ENCODE data around the gene BDH1. TPM values are rescaled to one million over a fixed set of nuclear protein-coding genes. Genes with fewer than 3 reads are reported as not detected.

The BDH1 gene
- total RNA-seq, 1 donor from 2014 or later: 32.2 TPM

DNA sequence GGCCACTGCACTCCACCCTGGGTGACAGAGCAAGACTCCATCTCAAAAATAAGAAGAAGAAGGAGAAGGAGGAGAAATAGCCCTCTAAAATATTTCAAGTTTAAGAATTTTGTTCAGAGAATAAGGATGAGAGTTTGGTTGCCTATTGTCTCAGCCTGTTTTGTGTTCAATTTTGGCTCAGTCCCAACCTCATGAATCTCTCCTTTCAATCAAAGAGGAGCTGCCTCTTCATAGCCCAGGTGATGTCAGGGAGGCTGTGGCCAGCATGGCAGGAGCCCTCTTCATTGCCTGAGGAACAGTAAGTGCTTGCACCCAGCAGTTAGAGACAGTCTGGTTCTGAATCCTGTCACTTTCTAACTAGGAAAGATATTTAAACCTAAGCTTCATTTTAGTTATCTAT lies 55.0 kb downstream of the BDH1 start:
- H3K9me3 Mint-ChIP-seq: peaks cover 2% of the 10 kb centered on the region
- DNase-seq (ENCODE audit: low read depth, low spot score): no peak
- H3K27ac Mint-ChIP-seq (ENCODE audit: unreplicated experiment): no peak overlapping the region
- H3K36me3 Mint-ChIP-seq (ENCODE audit: low read depth): no peaks in the 10 kb centered on the region
- TF ChIP-seq, protein P1, sequence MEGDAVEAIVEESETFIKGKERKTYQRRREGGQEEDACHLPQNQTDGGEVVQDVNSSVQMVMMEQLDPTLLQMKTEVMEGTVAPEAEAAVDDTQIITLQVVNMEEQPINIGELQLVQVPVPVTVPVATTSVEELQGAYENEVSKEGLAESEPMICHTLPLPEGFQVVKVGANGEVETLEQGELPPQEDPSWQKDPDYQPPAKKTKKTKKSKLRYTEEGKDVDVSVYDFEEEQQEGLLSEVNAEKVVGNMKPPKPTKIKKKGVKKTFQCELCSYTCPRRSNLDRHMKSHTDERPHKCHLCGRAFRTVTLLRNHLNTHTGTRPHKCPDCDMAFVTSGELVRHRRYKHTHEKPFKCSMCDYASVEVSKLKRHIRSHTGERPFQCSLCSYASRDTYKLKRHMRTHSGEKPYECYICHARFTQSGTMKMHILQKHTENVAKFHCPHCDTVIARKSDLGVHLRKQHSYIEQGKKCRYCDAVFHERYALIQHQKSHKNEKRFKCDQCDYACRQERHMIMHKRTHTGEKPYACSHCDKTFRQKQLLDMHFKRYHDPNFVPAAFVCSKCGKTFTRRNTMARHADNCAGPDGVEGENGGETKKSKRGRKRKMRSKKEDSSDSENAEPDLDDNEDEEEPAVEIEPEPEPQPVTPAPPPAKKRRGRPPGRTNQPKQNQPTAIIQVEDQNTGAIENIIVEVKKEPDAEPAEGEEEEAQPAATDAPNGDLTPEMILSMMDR (conservative IDR thresholded peaks at IDR 0.05): no peak
- H3K4me1 Mint-ChIP-seq: peaks cover 11% of the 10 kb centered on the region
- H3K27me3 Mint-ChIP-seq (ENCODE audit: low read depth): no peaks in the 10 kb centered on the region
- no peak overlapping the region for H3K4me3 Mint-ChIP-seq

GRCh38 chr3:197499427-197499826 lies 56.3 kb downstream of the BDH1 start:
- Mint-ChIP-seq H3K4me1 (peaks cover 2% of the 10 kb centered on the region), H3K9me3 (peaks cover 2% of the 10 kb centered on the region), H3K27ac (ENCODE audit: unreplicated experiment) (no peak overlapping the region), H3K4me3 (no peak overlapping the region), H3K36me3 (ENCODE audit: low read depth) (no peaks in the 10 kb centered on the region), H3K27me3 (ENCODE audit: low read depth) (no peaks in the 10 kb centered on the region)
- DNase-seq (ENCODE audit: low read depth, low spot score): no peak
- TF ChIP-seq, protein P1 (conservative IDR thresholded peaks at IDR 0.05): no peak

DNA sequence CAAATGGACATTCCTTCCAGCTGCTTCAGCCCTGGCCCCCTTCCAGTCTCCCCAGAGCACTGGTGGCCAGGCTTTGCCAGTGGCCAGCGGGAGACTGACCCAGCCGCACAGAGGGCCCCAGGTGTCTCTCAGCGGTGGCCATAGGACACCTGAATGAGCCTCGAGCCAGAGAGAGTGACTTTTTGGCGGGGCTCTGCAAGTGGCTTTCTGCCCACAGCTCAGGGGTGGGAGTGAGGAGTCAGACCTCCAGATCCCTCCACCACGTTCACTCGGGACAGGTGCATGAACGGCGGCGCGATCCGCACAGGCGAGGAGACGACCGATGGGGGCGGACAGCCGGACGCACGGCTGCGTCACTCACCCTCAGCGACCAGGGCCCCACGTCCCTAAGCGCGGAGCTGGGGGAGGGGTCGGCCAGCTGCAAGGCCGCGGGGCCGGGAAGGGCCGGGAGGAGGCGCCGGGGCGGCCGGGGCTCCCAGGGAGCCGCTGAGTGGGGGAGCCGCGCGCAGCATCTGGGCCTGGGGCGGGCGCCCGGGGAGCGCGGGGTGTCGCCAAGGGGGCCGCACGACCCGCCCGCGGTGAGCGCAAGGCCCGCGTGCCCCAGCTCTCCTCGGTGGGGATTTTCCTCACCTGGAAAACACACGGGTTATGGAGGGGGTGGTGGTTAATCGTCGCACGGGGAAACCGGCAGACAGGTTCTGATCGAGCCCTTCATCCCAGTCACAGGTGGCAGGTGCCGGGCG lies 57.1 kb downstream of the BDH1 start:
- Mint-ChIP-seq H3K27me3 (ENCODE audit: low read depth) (no peaks in the 10 kb centered on the region), H3K9me3 (peaks cover 2% of the 10 kb centered on the region), H3K4me1 (no peaks in the 10 kb centered on the region), H3K36me3 (ENCODE audit: low read depth) (no peaks in the 10 kb centered on the region), H3K4me3 (no peak overlapping the region), H3K27ac (ENCODE audit: unreplicated experiment) (no peak overlapping the region)
- DNase-seq (ENCODE audit: low read depth, low spot score): no peak
- TF ChIP-seq, protein P1 (conservative IDR thresholded peaks at IDR 0.05): no peak

- no peak overlapping the region for H3K4me3 Mint-ChIP-seq
- no peaks in the 10 kb centered on the region for H3K27me3 Mint-ChIP-seq (ENCODE audit: low read depth)
- DNase-seq (ENCODE audit: low read depth, low spot score): no peak
- peaks cover 2% of the 10 kb centered on the region for H3K9me3 Mint-ChIP-seq
- TF ChIP-seq, protein P1 (conservative IDR thresholded peaks at IDR 0.05): no peak
- H3K36me3 Mint-ChIP-seq (ENCODE audit: low read depth): no peaks in the 10 kb centered on the region
- H3K4me1 Mint-ChIP-seq: no peaks in the 10 kb centered on the region
- peak overlapping the region; percentile 82 for H3K27ac Mint-ChIP-seq (ENCODE audit: unreplicated experiment)
Measured at GRCh38 chr3:197496746-197497125, 59.0 kb downstream of the BDH1 start.

- Mint-ChIP-seq H3K9me3 (peaks cover 1% of the 10 kb centered on the region), H3K4me1 (no peaks in the 10 kb centered on the region), H3K4me3 (no peak overlapping the region), H3K36me3 (ENCODE audit: low read depth) (no peaks in the 10 kb centered on the region), H3K27ac (ENCODE audit: unreplicated experiment) (peak overlapping the region; percentile 82), H3K27me3 (ENCODE audit: low read depth) (no peaks in the 10 kb centered on the region)
- TF ChIP-seq, protein P1 (conservative IDR thresholded peaks at IDR 0.05): no peak
- DNase-seq (ENCODE audit: low read depth, low spot score): no peak
Measured at GRCh38 chr3:197495999-197496745, 59.6 kb downstream of the BDH1 start.

All from neural crest cell (in vitro differentiated cells).